Activated CD4-positive, alpha-beta T cell treated with anti-CD3 and anti-CD28 coated beads, Interleukin-2, amount 50 U/mL, for 4 hours (primary cell): ENCODE measurements around the gene OTOP1.
"Not testable (repeated sequence)": the region's sequence is repeated elsewhere in the genome, so short reads cannot be mapped to it uniquely, and the experiment has no call there.

ENCODE experiments used
- DNase-seq, 2 experiments: peaks; one replicate each; pipeline ENCODE4 v3.0.0-alpha.2; 2020

OTOP1 gene, protein sequence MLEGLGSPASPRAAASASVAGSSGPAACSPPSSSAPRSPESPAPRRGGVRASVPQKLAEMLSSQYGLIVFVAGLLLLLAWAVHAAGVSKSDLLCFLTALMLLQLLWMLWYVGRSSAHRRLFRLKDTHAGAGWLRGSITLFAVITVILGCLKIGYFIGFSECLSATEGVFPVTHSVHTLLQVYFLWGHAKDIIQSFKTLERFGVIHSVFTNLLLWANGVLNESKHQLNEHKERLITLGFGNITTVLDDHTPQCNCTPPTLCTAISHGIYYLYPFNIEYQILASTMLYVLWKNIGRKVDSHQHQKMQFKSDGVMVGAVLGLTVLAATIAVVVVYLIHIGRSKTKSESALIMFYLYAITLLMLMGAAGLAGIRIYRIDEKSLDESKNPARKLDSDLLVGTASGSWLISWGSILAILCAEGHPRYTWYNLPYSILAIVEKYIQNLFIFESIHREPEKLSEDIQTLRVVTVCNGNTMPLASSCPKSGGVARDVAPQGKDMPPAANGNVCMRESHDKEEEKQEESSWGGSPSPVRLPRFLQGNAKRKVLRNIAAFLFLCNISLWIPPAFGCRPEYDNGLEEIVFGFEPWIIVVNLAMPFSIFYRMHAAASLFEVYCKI

DNA sequence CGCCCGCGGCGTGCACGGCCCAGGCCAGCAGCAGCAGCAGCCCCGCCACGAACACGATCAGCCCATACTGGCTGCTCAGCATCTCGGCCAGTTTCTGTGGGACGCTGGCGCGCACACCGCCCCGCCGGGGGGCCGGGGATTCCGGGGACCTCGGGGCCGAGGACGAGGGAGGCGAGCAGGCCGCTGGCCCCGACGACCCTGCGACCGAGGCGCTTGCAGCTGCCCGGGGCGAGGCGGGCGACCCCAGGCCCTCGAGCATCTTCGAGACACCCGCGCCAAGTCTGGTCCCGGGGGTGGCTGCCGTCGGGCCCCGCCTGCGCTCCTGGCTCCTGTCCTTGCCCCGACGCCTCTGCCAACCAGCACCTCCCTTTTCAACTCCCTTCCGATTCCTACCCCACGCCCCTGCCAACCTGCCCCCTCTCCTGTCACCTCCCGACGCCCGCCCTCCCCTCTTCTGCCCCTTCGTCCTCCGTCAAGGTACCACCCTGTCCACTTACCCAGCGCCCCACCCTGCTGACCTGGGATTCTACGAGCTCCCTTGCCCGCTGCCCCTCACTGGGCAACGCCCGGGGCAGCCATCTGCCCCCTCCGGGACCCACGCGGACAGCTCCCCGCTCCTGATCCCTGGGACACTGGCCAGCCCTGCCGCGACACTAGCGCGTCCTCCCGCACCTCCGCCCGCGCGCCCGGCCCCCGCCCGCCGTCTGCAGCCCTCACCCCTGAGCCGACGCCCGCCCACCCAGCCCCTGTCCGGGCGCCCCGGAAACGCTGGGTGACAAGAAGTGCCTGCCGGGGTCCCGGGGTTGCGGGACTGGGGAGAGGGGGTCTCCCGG, at the start of gene OTOP1:
Gene OTOP1, minus strand, starts transcription at position 324 of the 833 bp plus-strand sequence. Its CDS starts 65 bp downstream, at position 259.
- no peak for DNase-seq

DNA sequence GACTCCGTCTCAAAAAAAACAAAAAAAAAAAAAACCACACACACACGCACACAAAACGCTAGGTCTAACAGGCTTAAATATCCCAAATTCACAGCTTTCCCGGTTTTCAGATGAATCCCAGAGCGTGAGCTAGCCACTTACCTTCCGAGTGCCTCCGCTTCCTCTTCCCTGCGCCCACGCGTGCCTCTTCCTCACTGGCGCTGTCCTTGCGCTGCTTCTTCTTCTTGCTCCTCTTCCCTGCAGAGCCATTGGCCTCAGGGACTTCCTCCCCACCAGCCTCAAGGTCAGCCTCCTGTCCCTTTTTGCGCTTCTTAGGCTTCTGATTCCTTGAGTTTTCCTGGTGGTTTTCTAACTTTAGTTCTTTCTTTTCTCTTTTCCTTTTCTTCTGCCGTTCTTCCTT, 47.5 kb upstream of the OTOP1 start:
- DNase-seq: no peak

- DNase-seq: no peak
Observed at GRCh38 chr4:4271912-4272311, 45.2 kb upstream of the OTOP1 start.

GRCh38 chr4:4270529-4270928, 43.8 kb upstream of the OTOP1 start:
- no peak for DNase-seq

DNA sequence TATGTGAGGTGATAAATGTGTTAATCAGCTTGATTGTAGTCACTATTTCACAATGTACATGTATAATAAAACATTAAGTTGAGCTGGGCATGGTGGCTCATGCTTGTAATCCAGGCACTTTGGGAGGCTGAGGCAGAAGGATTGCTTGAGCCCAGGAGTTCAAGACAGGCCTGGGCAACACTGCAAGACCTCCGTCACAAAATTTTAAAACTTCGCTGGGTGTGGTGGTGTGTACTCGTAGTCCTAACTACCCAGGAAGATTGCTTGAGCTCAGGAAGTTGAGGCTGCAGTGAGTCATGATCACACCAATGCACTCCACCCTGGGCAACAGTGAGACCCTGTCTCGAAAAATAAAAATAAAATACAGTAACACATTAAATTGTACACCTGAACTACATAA, 43.1 kb upstream of the OTOP1 start:
- DNase-seq: no peak

- DNase-seq: no peak
Observed at GRCh38 chr4:4269331-4269731, 42.6 kb upstream of the OTOP1 start.

- DNase-seq: no peak
Observed at GRCh38 chr4:4268776-4269175, 42.0 kb upstream of the OTOP1 start.

- DNase-seq: no peak
Observed at GRCh38 chr4:4267981-4268380, 41.3 kb upstream of the OTOP1 start.

- no peak for DNase-seq
Observed at GRCh38 chr4:4260185-4260751, 33.5 kb upstream of the OTOP1 start.

DNA sequence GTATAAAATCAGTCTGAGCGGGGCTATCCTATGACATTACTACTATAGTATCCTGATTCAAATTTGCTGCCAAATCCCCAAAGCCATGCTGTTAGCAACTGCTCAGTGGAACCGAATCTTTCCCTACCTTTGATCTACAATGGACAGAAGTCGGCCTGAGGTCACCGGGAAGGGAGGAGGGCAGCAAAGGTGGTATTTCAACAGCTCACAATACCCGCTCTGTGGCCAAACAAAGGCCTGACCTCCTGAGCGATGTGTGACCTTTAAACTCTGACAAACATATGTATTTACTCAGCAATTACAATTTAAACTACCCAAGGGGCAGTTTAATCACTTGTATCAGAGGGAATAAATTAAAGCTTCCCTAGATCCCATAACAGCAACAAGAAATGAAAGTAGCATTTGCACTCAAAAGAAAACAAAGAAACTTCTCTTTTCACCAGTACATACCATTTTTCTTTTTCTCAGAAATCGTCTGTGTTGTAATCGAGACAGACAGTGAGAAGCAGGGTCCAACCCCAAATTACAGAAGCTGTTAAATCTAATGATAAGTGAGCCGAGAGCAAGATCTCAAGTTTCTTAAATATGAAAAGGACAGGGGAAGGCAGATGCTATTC, 32.9 kb upstream of the OTOP1 start:
- DNase-seq: no peak

DNA sequence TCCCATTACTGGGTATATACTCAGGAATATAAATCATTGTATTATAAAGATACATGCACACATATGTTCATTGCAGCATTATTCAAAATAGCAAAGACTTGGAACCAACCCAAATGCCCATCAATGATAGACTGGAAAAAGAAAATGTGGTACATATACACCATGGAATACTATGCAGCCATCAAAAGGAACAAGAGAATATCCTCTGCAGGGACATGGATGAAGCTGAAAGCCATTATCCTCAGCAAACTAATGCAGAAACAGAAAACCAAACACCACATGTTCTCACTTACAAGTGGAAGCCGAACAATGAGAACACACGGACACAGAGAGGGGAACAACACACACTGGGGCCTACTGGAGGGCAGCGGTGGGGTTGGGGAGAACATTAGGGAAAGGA, 31.0 kb upstream of the OTOP1 start:
- not testable (repeated sequence) for DNase-seq

DNA sequence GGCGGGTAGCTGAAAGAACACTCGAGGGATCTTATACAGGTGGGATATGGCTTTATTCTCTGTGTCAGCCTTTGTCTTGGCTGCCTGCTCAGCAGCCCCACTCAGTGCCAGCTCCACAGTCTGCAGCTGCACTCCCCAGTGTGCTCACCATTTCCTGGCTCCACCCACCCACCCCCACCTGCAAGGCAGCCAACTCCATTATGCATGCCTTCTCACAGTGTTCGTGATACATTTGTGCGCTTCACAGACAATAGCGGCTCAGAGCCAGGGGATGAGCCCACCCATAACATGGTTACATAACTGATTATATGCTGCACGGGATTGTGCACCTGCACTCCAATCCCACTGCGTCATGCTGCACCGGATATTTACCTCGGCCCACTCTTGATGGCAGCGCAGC, 30.1 kb upstream of the OTOP1 start:
- no peak for DNase-seq

DNA sequence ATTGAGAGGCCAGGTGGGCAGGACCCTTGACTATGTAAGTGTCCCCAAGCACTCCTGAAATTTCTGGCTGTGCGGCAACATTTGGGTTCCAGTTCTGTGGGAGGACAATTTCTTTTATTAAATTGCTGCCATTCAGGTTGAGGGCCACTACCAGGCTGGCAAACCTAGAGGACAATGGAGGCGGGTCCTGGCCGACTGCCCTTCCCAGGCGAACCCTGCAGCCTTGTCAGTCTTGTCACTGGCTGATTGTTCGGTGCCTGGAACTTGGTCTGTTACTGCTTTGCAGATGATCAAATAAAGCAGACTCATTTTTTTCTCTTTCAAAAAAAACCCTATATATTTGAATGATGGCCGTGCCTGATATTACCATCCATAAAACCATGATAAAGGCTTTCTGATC, 27.9 kb upstream of the OTOP1 start:
- no peak for DNase-seq

DNA sequence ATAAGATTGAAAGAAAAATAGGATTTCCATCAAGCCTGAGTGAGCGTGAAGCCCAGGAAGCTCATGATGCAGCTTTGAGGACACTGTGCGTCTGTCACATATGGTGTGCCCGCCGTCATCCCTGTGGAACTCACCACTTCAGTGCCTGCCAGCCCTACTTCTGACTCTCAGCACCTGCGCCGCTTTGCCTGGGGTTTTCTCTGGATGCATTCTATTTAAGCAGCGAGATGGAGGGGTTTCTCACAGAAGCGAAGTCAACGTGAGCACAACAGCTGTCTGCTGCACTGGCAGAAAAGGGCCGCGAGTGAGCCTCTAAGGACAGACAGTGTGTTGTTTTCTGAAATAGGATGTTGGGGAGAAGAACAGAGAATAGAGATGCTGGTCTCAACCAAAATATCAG, 27.5 kb upstream of the OTOP1 start:
- no peak for DNase-seq

DNA sequence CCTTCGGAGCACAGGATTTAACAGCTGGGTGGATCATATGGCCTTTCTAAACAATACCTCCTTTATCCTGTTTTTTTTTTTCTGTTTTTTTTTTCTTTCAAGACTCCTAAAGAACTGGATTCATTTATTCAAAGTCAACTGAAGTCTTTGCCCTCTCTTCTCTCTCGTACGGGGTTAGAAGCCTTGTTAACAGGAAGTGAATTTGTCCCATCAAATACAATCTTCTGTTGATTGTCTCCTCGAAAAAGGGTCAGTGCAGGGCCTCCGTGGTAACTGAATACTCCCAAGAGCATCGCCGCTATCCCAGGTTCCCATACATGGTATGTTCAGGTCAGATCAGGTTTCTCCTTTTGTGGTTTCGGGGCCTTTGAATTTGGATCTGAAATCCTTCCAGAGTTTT, 23.1 kb upstream of the OTOP1 start:
- no peak for DNase-seq

GRCh38 chr4:4249342-4249741, 22.6 kb upstream of the OTOP1 start:
- DNase-seq: not testable (repeated sequence)

DNA sequence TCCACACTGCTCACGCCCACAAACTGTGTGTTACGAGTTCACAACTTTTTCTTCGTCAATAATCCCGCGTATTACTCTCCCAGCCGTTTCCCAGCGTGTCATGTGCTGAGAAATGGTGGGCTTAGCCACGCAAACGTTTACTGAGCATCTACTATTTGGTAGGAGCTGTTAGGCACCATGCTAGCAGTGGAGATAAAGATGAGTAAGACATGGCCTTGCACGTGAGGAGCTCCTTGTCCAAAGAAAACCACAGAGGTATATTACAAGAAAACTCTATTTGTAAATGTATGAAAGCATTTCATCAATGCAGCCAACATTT, 22.1 kb upstream of the OTOP1 start:
- no peak for DNase-seq

GRCh38 chr4:4248029-4248884, 21.5 kb upstream of the OTOP1 start, which contains the start of gene TMEM128:
TMEM128 (minus strand) TSS chr4:4248223; CDS start chr4:4248202, 21 bp downstream.
- DNase-seq: peak; percentile 88 to 89

GRCh38 chr4:4247696-4248028, 20.9 kb upstream of the OTOP1 start:
- DNase-seq: no peak

DNA sequence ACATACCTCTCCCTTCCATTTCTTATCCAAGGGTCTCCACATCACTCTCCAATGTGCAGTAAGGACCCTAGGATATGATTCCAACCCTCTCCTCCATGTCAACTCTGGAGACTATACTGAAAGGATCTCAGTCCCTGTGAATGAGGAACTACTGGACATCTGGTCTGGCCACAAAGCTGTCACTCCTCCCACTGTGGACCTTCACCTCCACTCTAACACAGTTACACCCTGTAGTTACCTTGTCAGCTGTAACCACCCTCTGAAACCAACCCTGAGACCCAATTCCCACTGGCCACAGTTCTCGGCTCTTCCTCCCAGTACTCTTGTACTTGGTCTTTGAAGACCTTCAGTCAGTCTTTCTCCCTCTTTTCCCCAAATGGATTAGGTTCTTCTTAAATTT, 18.4 kb upstream of the OTOP1 start:
- no peak for DNase-seq

DNA sequence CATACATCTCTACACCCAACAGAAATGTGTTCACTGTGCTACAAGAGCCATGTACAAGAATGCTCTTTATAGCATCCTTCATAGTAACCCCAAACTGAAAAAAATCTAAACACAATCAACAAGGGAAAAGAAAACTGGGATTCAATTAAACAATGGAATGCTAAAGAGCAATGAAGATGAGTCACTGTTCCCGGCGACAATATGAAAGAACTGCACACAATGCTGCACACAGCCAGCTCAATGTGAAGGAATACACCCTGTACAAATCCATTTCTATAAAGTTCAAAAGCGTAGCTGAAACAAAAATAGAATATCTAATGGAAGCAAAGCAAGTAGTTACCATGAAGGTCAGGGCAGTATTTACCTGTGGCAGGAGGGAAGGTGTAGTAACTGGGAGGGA, 12.8 kb upstream of the OTOP1 start:
- not testable (repeated sequence) for DNase-seq

DNA sequence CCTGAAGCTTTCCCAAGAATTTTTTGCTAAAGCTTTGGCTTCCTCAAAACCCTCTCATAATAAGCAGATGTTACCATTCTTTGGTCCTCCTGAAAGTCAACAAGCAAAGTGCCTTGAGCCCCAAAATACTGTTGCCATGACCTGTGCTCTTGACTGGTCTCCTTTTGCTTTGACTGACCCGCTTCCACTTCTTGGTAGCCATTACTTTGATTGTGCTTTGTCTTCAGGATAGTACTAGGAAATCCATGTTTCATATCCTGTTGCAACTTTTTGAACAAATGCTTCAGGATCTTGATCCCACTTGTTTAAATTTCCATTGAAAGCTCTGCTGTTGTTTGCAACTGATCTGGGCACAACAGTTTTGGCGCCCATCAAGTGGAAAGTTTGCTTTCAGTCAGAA, 6.9 kb upstream of the OTOP1 start:
- no peak for DNase-seq
